Cortex of kidney (tissue), 1 donor: Measurements from ENCODE around the gene FNBP1.

Experiments
- DNase-seq: peaks from one replicate; lab custom pipeline; 2025; lab: John Stamatoyannopoulos, UW

The FNBP1 gene

DNA sequence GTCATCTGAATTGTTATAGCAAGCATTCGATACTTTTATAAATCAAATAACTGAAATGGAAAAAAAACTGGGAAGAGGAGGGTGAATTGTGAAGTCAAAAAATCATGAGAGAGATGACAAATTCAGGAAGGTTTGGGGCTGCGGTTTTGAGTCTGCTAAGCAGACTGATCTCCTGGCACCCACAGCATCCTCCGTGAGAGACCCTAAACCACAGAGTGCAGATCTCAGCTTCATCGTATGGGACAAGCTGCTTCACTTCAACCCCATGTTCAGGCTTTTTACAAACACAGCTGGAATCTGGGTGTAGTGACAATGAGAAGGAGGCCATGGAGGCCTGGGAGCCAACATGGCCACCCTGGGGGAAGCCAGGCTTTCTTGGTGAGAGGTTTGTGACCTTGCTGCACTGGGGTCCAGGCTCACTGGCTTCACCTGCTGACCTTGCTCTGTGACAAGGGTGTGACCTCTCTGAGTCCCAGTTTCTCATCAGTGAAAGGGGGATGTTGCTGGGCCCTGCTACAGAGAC is 188.3 kb downstream of the FNBP1 start:
- no peak for DNase-seq

DNA sequence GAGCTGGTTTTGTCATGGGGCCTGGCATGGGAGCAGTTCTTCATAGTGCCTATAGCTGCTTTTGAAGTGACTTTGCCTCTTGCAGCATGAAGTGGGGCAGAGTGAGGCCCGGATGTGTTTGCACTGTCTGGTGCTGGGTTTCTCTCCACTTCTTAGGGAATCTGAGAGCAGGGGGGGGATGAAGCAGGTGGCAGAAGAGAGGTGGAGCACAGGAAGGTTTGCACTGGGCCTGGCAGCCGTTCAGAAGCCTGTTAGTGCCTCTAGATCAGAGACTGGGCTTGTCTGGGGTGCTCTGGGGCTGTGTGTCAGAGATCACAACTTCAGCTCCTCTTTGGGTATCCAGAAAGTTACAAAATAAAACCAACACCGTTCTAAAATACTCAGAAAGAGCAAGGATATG is 189.4 kb downstream of the FNBP1 start:
- no peak for DNase-seq

DNA sequence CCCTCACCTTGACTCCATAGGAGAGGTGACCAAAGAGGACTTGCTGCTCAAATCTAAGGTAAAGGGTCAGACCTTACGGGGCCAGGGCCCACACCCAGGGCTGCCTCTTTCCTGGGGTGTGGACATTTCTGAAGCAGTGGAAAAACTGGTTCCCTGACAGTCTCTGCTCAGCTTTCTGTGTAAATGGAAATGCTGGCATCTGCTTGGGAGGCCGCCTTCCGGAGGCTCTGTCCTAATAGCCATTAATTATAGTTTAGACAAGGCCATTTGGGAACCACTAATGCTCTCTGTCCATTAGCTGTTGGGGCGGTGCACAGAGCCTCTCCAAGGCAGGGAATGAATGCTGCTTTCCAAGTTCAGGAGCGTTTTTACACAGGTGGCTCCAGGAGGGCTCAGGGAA is 190.4 kb downstream of the FNBP1 start:
- DNase-seq = no peak

DNA sequence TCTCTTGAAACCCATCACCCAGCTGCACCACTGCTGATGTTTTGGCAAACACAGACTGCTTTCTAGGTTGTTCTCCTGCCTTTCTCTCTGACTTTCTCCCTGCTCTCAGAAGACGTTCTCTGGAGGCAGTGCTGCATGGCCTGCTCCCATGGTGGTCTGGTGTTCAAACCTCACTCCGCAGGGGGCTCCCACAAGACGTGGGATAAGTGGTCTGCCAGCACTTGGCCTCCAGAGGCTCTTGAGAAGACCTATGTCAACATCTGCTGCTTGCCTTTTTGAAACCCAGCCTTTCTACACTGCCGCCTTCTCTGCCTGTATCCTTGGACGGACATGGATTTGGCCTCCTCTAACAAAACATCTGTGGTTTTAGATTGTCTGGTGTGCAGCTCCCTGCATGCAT is 191.2 kb downstream of the FNBP1 start:
- DNase-seq = no peak

DNA sequence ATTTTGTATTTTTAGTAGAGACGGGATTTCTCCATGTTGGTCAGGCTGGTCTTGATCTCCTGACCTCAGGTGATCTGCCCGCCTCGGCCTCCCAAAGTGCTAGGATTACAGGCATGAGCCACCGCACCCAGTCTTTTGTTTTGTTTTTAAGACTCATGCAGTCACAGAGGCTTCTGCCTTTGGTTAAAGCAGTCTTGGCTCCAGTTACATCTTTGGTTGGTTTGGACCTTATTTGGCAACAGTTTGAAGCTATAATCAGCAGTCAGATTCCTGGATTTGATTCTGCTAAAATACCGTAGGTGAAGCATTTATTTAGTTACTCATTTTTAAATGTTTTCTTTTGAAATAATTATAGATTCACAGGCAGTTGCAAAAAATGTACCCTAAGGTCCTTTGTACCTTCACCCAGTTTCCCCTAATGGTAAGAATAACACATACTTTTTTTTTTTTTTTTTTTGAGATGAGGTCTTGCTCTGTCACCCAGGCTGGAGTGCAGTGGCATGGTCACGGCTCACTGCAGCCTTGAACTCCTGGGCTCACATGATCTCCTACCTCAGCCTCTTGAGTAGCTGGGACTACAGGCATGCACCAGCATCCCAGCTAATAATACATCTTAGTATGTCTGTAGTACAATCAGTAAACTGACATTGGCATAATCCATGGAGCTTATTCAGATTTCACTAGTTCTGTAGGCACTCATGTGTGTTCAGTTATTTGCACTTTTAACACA is 192.0 kb downstream of the FNBP1 start:
- no peak for DNase-seq

DNA sequence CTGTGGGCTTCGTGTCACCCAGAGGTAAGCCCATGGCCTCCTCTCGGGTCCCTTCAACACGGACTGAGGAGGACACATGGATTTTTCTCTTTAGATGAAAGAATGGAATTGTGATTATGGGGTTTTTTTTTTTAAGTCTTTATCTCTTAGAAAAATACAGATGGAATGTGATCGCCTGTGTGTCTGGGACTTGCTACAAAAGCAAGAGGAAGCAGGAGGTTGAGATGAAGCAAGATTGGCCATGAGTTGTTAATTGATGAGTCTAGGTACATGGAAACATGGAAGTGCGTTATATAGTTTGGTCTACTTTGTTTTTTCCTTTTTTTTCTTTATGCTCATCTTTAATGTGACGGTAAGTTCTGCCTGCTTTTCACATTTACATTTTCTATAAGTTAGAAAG is 193.1 kb downstream of the FNBP1 start:
- no peak for DNase-seq

DNA sequence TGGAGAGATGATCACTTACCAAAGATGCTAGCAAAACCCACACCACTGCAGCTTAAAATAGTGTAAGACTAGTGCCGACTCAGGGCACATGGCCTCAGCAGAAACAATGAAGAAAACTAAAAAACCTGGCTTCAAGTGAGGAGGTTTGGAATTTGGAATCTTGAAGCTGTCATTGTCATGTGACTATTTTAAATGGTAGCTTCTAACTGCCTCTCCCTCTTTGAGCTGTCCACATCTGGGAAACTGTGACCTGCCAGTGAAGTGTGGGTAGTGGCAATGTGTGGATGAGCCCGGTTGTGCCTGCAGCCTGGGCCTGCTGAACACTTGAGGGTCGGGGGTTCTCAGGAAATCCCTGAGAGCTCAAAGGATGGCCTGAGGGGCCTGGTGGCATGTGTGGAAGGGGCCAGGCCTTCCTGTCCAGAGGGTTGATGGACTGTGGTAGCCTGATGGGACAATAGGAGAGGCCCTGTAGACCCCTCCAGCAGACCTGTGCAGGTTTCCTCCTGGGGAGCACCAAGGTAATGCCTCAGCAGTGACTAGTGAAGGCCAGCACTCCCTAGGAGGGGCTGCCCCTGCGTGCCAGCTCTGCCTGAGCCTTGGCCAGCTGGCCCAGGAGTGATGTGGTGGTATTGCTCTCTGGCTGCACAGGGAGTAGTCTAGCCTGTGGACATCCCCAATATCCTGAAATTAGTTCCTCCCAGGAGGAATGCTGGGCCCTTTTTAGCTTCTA is 194.1 kb downstream of the FNBP1 start:
- DNase-seq = no peak

DNA sequence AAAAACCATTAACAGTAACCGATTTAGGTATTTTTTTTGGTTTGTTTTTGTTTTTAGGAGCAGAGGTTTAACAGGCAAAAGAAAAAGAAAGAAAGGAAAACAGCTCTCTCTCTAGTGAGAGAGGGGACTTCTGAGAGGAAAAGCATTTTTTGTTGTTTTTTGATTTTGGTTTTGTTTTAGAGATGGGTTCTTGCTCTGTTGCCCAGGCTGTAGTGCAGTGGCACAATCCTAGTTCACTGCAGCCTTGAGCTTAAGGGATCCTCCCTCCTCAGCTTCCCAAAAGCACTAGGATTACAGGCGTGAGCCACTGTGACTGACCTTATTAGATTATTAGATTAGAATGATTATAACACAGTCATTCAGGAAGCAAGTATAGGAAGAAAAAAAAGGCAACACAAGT is 197.6 kb downstream of the FNBP1 start:
- DNase-seq = no peak

DNA sequence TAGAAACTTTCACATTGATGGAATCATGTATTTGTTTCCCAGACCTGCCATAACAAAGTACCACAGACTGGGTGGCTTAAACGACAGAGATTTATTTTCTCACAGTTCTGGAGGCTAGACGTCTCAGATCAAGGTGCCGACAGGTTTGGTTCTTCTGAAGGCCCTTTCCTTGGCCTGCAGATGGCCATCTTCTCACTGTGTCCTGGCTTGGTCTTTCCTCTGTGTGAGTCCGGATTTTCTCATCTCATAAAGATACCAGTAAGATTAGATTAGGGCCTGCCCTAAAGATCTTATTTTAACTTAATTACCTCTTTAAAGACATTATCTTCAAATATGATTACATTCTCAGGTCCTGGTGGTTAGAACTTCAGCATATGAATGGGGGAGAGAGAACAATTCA is 201.9 kb downstream of the FNBP1 start:
- DNase-seq = no peak

DNA sequence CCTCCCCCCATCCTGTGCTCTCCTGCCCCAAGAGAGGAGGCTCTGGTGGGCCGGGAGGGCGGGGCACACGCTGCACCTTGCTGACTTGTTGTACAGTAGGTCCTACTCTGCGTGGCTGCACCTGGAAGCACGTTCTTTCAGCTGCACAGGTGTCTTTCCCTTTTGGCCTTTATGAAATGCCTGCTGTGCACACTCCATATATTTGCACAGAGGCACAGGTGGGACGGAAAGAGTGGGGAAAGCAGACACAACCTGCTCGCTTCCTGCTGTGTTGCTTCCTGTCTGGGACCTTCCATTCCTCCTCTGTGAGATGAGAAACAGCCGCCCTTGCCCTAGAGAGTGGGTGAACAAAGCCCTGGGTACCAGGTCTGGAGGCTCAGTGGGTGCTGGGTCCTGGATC is 203.0 kb downstream of the FNBP1 start:
- DNase-seq = no peak

DNA sequence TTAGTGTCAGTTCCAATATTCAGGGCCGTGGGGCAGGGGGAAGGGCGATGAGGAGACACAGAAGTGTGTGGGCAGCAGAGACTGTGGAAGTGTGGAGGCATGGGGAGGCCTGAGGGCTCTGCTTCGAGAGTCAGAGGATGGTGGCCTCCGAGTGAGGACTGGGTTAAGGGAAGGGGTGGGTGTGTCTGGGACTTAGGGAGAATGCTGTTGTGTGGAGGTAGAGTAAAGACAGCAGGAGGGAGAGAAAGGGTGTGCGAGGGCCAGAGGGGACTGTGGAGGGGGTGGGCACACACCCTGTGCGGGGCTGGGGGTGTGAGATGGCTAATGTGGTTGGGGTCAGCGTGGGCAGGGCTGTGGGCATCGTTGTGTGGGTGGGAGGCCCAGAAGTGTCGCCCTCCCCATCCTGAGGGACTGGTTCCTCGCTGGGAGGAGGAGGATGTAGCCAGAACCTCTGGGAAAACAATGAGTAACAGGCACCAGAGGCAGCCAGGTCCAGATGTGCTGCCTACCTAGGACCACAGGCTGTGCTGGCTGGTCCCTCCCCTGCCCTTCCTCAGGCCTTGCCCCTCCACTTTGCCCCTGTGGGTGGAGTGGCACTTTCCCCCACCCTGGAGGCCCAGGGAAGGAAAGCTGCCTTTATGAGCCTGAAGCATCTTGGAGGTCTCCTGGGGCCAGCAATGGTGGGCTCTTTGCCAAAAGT is 203.5 kb downstream of the FNBP1 start:
- no peak for DNase-seq

DNA sequence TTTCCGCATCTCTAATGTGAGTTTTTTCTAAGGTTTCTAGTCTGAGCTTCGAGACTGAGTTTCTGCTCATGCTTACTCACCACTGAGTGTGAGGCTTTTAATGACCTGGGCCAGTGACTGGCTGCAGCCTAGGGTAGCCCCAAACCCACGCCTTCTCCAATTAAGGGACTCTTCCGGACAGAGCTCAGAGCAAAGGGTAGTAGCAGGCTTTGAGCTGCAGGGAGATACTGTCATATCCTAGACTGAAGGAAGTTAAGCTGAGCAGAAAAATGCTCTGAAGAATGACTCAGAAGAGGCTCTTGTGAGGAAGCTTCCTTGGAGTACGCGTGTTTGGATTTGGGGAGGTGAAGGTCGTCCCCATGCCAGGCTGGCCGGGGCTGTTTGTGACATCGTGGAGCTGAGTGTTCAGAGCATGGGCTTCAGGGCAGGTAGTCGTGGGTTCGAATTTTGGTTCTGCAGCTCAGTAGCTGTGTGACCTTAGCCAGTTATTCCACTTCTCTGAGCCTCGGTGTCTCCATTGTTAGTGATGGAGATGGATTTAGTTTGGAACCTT is 204.2 kb downstream of the FNBP1 start:
- DNase-seq = no peak
